Pulmonary artery endothelial cell (primary cell): ENCODE measurements around the gene RNF152. TPM values are rescaled to one million over a fixed set of nuclear protein-coding genes. Genes with fewer than 3 reads are reported as not detected.

ENCODE experiments used
- DNase-seq: peaks from one replicate; pipeline ENCODE4 v3.0.0-alpha.2; 2011; ENCODE audit warnings: low read depth, low spot score
- total RNA-seq: library from RNA; depleted of rRNA; stranded (reverse); fragments of >200 nt; gene quantifications from 2 replicates; pipeline ENCODE4 v1.2.3, GENCODE V29; 2014

RNF152 gene
- 46.2 and 76.5 TPM in 2 replicates for total RNA-seq

- no peak for DNase-seq
These were observed at the start of gene RNF152 for GRCh38 chr18:61892683-61893308. Gene RNF152 (minus strand): TSS chr18:61893007. CDS start chr18:61816463, 76,544 bp downstream.

GRCh38 chr18:61941948-61942471 is 49.2 kb upstream of the RNF152 start:
- DNase-seq, result no peak

- DNase-seq, result no peak
These were observed 46.4 kb upstream of the RNF152 start for GRCh38 chr18:61939046-61939674.

- no peak for DNase-seq
These were observed 42.6 kb upstream of the RNF152 start for GRCh38 chr18:61935362-61935761.

GRCh38 chr18:61931654-61932379 is 39.0 kb upstream of the RNF152 start:
- DNase-seq, result no peak

- no peak for DNase-seq
These were observed 37.3 kb upstream of the RNF152 start for GRCh38 chr18:61929881-61930640.

GRCh38 chr18:61926532-61926931 is 33.7 kb upstream of the RNF152 start:
- no peak for DNase-seq

GRCh38 chr18:61924550-61924949 is 31.7 kb upstream of the RNF152 start:
- DNase-seq, result no peak

GRCh38 chr18:61922435-61922834 is 29.6 kb upstream of the RNF152 start:
- DNase-seq, result no peak

GRCh38 chr18:61921621-61922235 is 28.9 kb upstream of the RNF152 start:
- no peak for DNase-seq

GRCh38 chr18:61917818-61918217 is 25.0 kb upstream of the RNF152 start:
- no peak for DNase-seq

GRCh38 chr18:61912476-61912875 is 19.7 kb upstream of the RNF152 start:
- DNase-seq, result no peak

GRCh38 chr18:61910101-61910500 is 17.3 kb upstream of the RNF152 start:
- no peak for DNase-seq

GRCh38 chr18:61908661-61909060 is 15.9 kb upstream of the RNF152 start:
- no peak for DNase-seq

- no peak for DNase-seq
These were observed 8.6 kb upstream of the RNF152 start for GRCh38 chr18:61901323-61901986.

- no peak for DNase-seq
These were observed 7.9 kb upstream of the RNF152 start for GRCh38 chr18:61900504-61901281.

GRCh38 chr18:61898640-61899101 is 5.9 kb upstream of the RNF152 start:
- DNase-seq, result no peak

GRCh38 chr18:61896757-61897156 is 4.0 kb upstream of the RNF152 start:
- DNase-seq, result no peak

GRCh38 chr18:61896118-61896517 is 3.3 kb upstream of the RNF152 start:
- no peak for DNase-seq
